Endothelial cell (in vitro differentiated cells): ENCODE results near the gene ARMC3. TPM values are rescaled to one million over a fixed set of nuclear protein-coding genes. Genes with fewer than 3 reads are reported as not detected.

ENCODE experiments used
- DNase-seq: peaks from one replicate; pipeline ENCODE4 v3.0.0; 2021; ENCODE audit warnings: low spot score
- H3K27ac Mint-ChIP-seq: one replicate; pipeline ENCODE4 v1.8.0; 2021; ENCODE audit warnings: mixed read lengths, inconsistent platforms; ENCODE audit not compliant: unreplicated experiment
- H3K27me3 Mint-ChIP-seq: one replicate; pipeline ENCODE4 v1.8.0; 2021; ENCODE audit warnings: mild to moderate bottlenecking, moderate library complexity, mixed read lengths, inconsistent platforms; ENCODE audit not compliant: unreplicated experiment
- H3K36me3 Mint-ChIP-seq: one replicate; pipeline ENCODE4 v1.8.0; 2021; ENCODE audit warnings: mild to moderate bottlenecking, low read depth, mixed read lengths, inconsistent platforms; ENCODE audit not compliant: unreplicated experiment
- H3K4me1 Mint-ChIP-seq: one replicate; pipeline ENCODE4 v1.8.0; 2021; ENCODE audit warnings: mild to moderate bottlenecking, mixed read lengths, inconsistent platforms; ENCODE audit not compliant: unreplicated experiment
- H3K4me3 Mint-ChIP-seq: one replicate; pipeline ENCODE4 v1.8.0; 2021; ENCODE audit warnings: mild to moderate bottlenecking, mixed read lengths, inconsistent platforms; ENCODE audit not compliant: unreplicated experiment
- H3K9me3 Mint-ChIP-seq: one replicate; pipeline ENCODE4 v1.8.0; 2021; ENCODE audit warnings: mixed read lengths, inconsistent platforms; ENCODE audit not compliant: unreplicated experiment
- total RNA-seq: library from RNA; stranded (reverse); fragmentation: NEBNext Ultra II Directional; extraction: Animal tissue kit (Norgen Biotek cat#: 25700); gene quantifications from one replicate; pipeline ENCODE4 v1.2.1, GENCODE V29; 2021; ENCODE audit not compliant: unreplicated experiment
- TF ChIP-seq, protein P1 (sequence below): fragments of 200-600 bp; sonication (generic); IDR thresholded peaks from one replicate; pipeline ENCODE4 v1.5.0; 2021; ENCODE audit warnings: antibody characterized with exemption; ENCODE audit not compliant: unreplicated experiment

ARMC3 gene
- total RNA-seq, 1 donor from 2014 or later = 2.1 TPM

- TF ChIP-seq, protein P1, sequence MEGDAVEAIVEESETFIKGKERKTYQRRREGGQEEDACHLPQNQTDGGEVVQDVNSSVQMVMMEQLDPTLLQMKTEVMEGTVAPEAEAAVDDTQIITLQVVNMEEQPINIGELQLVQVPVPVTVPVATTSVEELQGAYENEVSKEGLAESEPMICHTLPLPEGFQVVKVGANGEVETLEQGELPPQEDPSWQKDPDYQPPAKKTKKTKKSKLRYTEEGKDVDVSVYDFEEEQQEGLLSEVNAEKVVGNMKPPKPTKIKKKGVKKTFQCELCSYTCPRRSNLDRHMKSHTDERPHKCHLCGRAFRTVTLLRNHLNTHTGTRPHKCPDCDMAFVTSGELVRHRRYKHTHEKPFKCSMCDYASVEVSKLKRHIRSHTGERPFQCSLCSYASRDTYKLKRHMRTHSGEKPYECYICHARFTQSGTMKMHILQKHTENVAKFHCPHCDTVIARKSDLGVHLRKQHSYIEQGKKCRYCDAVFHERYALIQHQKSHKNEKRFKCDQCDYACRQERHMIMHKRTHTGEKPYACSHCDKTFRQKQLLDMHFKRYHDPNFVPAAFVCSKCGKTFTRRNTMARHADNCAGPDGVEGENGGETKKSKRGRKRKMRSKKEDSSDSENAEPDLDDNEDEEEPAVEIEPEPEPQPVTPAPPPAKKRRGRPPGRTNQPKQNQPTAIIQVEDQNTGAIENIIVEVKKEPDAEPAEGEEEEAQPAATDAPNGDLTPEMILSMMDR = no peak
- Mint-ChIP-seq H3K27ac (no peak overlapping the region), H3K36me3 (peaks cover 19% of the 10 kb centered on the region), H3K9me3 (no peaks in the 10 kb centered on the region), H3K4me3 (no peak overlapping the region), H3K4me1 (no peaks in the 10 kb centered on the region), H3K27me3 (peaks cover 4% of the 10 kb centered on the region)
- no peak for DNase-seq
Observed at GRCh38 chr10:22911889-22912762, 15.7 kb upstream of the ARMC3 start.

DNA sequence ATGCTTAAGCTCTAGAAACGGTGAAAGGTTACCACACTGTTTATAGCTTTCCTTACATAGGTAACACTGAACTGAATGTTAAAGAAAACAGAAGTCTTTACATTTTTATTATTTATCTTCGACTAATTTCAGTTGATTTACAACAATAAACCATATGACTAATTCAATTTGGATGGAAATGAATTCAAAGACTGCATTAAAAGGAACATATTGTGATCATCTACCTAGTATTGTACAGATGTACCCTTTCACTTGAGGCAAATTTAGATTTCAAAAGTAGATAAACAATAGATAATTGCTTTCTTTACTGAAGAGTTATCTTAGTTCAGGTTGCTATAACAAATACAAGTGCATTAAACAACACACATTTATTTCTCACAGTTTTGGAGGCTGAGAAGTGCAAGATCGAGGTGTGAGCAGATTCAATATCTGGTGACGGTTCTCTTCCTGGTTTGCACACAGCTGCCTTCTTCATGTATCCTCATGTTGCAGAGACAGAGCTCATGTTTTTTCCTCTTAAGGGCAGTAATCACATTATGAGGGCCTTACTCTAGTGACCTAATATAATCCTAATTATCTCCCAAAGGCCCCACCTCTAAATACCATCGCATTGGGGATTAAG lies 15.0 kb upstream of the ARMC3 start:
- H3K36me3 Mint-ChIP-seq = peaks cover 16% of the 10 kb centered on the region
- peaks cover 4% of the 10 kb centered on the region for H3K27me3 Mint-ChIP-seq
- no peak overlapping the region for H3K27ac Mint-ChIP-seq
- no peaks in the 10 kb centered on the region for H3K4me1 Mint-ChIP-seq
- H3K9me3 Mint-ChIP-seq = no peaks in the 10 kb centered on the region
- no peak overlapping the region for H3K4me3 Mint-ChIP-seq
- DNase-seq = no peak
- TF ChIP-seq, protein P1 = no peak

GRCh38 chr10:22913474-22914092 lies 14.3 kb upstream of the ARMC3 start:
- no peaks in the 10 kb centered on the region for H3K4me1 Mint-ChIP-seq
- DNase-seq = no peak
- TF ChIP-seq, protein P1 = no peak
- no peak overlapping the region for H3K4me3 Mint-ChIP-seq
- no peaks in the 10 kb centered on the region for H3K9me3 Mint-ChIP-seq
- peaks cover 13% of the 10 kb centered on the region for H3K36me3 Mint-ChIP-seq
- H3K27me3 Mint-ChIP-seq = peaks cover 4% of the 10 kb centered on the region
- H3K27ac Mint-ChIP-seq = no peak overlapping the region

GRCh38 chr10:22915314-22915713 lies 12.5 kb upstream of the ARMC3 start:
- H3K36me3 Mint-ChIP-seq = peaks cover 3% of the 10 kb centered on the region
- no peak overlapping the region for H3K27ac Mint-ChIP-seq
- DNase-seq = no peak
- peaks cover under 1% of the 10 kb centered on the region for H3K27me3 Mint-ChIP-seq
- no peaks in the 10 kb centered on the region for H3K9me3 Mint-ChIP-seq
- TF ChIP-seq, protein P1 = no peak
- no peak overlapping the region for H3K4me3 Mint-ChIP-seq
- no peaks in the 10 kb centered on the region for H3K4me1 Mint-ChIP-seq
